Measurements from ENCODE around the gene ZCCHC14.

GRCh38 chr16:87441886-87442580 lies 50.8 kb downstream of the ZCCHC14 start:
- no peak for TF ChIP-seq CEBPB (IDR thresholded peaks at IDR 0.05; ENCODE audit: low read depth)
- no peak for TF ChIP-seq YY1 (IDR thresholded peaks at IDR 0.05; ENCODE audit: extremely low read depth, insufficient replicate concordance, low read depth, low read length)
- TF ChIP-seq MAX (IDR thresholded peaks at IDR 0.05): no peak
- TF ChIP-seq JUND (IDR thresholded peaks at IDR 0.05): no peak
- TF ChIP-seq CTCF (IDR thresholded peaks at IDR 0.05 in 2 of 3, conservative IDR thresholded peaks at IDR 0.05 in 1 of 3; ENCODE audit: borderline replicate concordance in 1 of 3, insufficient read depth in 1 of 3, low read depth in 2 of 3, low read length in 2 of 3): no peak
- TF ChIP-seq POLR2A (IDR thresholded peaks at IDR 0.05; ENCODE audit: borderline replicate concordance, extremely low read depth, insufficient read depth, insufficient read length): no peak
- no peak for TF ChIP-seq FOSL1 (IDR thresholded peaks at IDR 0.05; ENCODE audit: low read depth)
- no peak for TF ChIP-seq POLR2AphosphoS5 (IDR thresholded peaks at IDR 0.05; ENCODE audit: low read depth, low read length)
- TF ChIP-seq, protein P1, sequence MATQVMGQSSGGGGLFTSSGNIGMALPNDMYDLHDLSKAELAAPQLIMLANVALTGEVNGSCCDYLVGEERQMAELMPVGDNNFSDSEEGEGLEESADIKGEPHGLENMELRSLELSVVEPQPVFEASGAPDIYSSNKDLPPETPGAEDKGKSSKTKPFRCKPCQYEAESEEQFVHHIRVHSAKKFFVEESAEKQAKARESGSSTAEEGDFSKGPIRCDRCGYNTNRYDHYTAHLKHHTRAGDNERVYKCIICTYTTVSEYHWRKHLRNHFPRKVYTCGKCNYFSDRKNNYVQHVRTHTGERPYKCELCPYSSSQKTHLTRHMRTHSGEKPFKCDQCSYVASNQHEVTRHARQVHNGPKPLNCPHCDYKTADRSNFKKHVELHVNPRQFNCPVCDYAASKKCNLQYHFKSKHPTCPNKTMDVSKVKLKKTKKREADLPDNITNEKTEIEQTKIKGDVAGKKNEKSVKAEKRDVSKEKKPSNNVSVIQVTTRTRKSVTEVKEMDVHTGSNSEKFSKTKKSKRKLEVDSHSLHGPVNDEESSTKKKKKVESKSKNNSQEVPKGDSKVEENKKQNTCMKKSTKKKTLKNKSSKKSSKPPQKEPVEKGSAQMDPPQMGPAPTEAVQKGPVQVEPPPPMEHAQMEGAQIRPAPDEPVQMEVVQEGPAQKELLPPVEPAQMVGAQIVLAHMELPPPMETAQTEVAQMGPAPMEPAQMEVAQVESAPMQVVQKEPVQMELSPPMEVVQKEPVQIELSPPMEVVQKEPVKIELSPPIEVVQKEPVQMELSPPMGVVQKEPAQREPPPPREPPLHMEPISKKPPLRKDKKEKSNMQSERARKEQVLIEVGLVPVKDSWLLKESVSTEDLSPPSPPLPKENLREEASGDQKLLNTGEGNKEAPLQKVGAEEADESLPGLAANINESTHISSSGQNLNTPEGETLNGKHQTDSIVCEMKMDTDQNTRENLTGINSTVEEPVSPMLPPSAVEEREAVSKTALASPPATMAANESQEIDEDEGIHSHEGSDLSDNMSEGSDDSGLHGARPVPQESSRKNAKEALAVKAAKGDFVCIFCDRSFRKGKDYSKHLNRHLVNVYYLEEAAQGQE (IDR thresholded peaks at IDR 0.05; ENCODE audit: low read depth): no peak

All from HCT116 (cell line).